HG03469 (cell line): ENCODE measurements around the gene CTNNBIP1.

Experiments
- ATAC-seq: cut with Tn5 transposase; IDR thresholded peaks from one replicate; pipeline ENCODE4 v1.9.1; 2021; ENCODE audit warnings: mild to moderate bottlenecking, moderate library complexity, moderate number of reproducible peaks; ENCODE audit not compliant: unreplicated experiment

CTNNBIP1 gene

GRCh38 chr1:9881838-9882249 lies 28.2 kb downstream of the CTNNBIP1 start:
- no peak for ATAC-seq

- ATAC-seq = no peak
Observed at GRCh38 chr1:9878404-9878803, 31.7 kb downstream of the CTNNBIP1 start.

- ATAC-seq = no peak
Observed at GRCh38 chr1:9877962-9878361, 32.1 kb downstream of the CTNNBIP1 start.

GRCh38 chr1:9875636-9876000 lies 34.5 kb downstream of the CTNNBIP1 start:
- ATAC-seq = no peak

GRCh38 chr1:9874959-9875635 lies 35.0 kb downstream of the CTNNBIP1 start:
- no peak for ATAC-seq

- no peak for ATAC-seq
Observed at GRCh38 chr1:9874412-9874811, 35.7 kb downstream of the CTNNBIP1 start.

- ATAC-seq = no peak
Observed at GRCh38 chr1:9873992-9874391, 36.1 kb downstream of the CTNNBIP1 start.

- ATAC-seq = no peak
Observed at GRCh38 chr1:9873385-9873784, 36.7 kb downstream of the CTNNBIP1 start.

GRCh38 chr1:9872430-9873165 lies 37.5 kb downstream of the CTNNBIP1 start:
- no peak for ATAC-seq

- no peak for ATAC-seq
Observed at GRCh38 chr1:9871707-9872425, 38.2 kb downstream of the CTNNBIP1 start.

GRCh38 chr1:9871021-9871420 lies 39.0 kb downstream of the CTNNBIP1 start:
- no peak for ATAC-seq

- ATAC-seq = no peak
Observed at GRCh38 chr1:9870572-9870971, 39.5 kb downstream of the CTNNBIP1 start.

GRCh38 chr1:9869831-9870251 lies 40.2 kb downstream of the CTNNBIP1 start:
- no peak for ATAC-seq

GRCh38 chr1:9868244-9868590 lies 41.9 kb downstream of the CTNNBIP1 start:
- no peak for ATAC-seq

- ATAC-seq = no peak
Observed at GRCh38 chr1:9867408-9868243, 42.4 kb downstream of the CTNNBIP1 start.

- ATAC-seq = no peak
Observed at GRCh38 chr1:9866836-9867235, 43.2 kb downstream of the CTNNBIP1 start.

GRCh38 chr1:9865724-9866123 lies 44.3 kb downstream of the CTNNBIP1 start:
- no peak for ATAC-seq

GRCh38 chr1:9863371-9863770 lies 46.7 kb downstream of the CTNNBIP1 start:
- no peak for ATAC-seq

- ATAC-seq = no peak
Observed at GRCh38 chr1:9861360-9861759, 48.7 kb downstream of the CTNNBIP1 start.

GRCh38 chr1:9860887-9861286 lies 49.2 kb downstream of the CTNNBIP1 start:
- ATAC-seq = no peak
